Panc1 (cell line): ENCODE results near the gene EXOSC7.

Source experiments
- CTCF ChIP-seq: fragments of 450-650 bp; IDR thresholded peaks from 2 replicates; pipeline ENCODE4 v1.5.1; 2017; ENCODE audit warnings: mild to moderate bottlenecking
- POLR2AphosphoS5 ChIP-seq: IDR thresholded peaks from 2 replicates; pipeline ENCODE4 v1.6.1; 2012; ENCODE audit warnings: mild to moderate bottlenecking, low read depth, low read length, moderate library complexity

DNA sequence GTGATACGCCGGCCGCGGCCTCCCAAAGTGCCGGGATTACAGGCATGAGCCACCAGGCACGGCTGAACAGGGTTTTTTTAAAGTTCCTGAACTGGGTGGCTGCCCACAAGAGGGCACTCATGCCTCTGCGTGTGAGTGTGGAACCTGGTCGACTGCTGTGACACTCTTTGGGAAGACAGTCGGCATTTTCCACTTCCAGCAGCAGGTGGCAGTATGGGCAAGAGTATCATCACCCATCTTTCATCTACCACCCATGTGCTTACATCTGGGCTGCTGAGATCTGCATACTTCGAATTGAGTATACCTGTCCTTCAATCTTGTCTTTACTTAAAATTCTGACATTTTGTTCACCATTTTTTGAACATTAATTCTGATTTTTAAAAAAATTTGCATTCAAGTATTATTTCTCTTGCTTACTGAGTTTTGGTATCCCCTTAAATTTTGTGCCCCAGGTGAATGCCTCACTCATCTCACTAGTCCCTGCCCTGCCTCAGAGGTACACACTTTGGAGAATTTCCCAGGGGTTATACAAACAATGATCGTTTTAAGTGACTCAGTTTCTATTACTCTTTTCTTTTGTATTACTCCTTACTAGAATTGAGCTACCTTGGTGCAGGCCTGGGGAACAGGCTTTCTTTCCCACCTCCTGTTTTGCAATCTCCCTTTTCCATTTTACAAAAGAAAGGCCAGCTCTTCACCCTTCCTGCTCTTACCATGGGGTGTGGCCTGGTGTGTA, 61.8 kb downstream of the EXOSC7 start:
- TF ChIP-seq CTCF (peak; percentile 96), POLR2AphosphoS5 (no peak)
